ENCODE results near the gene KCNMA1.

Gene KCNMA1

DNA sequence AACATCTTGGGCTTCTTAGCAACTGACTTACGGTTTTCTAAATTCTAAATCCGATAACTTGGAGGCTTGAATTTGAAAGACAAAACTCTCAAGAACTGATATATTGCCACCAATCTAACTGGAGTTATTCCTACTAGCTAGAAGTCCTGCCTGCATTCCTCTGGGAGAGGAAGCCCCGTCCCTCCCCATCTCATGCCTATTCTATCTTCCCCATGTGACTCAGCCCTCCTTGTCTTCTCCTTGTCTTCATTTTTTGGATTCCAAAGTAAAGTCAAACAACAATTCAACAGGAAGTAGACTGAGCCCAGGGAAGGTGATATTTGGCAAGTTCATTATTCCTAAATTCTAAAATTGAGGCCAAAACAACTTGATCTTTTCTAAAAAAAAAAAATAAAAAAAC, 587.7 kb downstream of the KCNMA1 start:
- no peak for DNase-seq

DNA sequence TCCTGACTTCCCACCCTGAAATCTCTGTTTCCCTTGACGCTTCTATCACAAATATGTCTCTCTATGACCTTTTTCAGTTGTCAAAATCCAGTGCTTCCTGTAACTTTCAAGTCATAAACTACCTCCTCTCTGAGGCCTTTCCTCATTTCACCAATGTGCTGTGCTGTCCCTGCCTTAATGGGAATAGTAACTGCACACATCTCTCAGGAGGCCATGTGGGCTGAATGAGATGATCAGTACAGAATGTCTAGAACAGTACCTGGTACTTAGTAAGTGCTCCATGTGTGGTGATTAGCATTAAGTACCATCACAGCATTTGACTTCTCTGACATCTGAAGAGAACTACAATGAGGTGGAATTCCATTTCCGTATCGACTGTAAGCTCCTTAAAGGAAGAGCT, 588.5 kb downstream of the KCNMA1 start:
- DNase-seq = no peak

DNA sequence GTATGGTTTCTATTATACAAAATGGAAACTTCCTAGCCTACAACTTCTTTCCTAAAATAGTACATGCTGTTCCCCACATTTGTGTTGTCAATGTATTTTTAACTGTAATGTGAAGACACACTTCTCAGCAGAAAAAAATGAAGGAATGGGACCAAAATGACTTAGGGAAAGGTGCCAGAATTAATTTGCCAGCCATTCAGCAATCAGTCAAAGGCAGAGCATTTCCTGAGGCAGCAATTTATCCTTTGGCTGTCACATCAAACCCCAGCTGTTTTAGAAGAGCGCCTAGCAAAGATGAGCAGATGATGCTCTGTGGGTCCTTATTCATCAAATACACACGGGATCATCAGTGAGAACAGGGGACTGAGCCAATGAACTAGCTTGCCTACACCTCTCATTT, 592.5 kb downstream of the KCNMA1 start:
- no peak for DNase-seq

DNA sequence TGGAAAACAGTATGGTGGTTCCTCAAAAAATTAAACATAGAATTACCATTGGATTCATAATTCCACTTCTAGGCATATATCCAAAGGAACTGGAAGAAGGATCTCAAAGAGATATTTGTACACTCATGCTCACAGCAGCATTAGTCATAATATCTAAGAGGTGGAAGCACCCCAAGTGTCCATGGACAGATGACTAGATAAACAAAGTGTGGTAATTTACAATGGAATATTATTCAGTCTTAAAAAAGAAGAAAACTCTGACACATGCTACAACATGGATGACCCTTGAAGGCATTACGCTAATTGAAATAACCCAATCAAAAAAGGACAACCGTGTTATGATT, 594.2 kb downstream of the KCNMA1 start:
- no peak for DNase-seq

DNA sequence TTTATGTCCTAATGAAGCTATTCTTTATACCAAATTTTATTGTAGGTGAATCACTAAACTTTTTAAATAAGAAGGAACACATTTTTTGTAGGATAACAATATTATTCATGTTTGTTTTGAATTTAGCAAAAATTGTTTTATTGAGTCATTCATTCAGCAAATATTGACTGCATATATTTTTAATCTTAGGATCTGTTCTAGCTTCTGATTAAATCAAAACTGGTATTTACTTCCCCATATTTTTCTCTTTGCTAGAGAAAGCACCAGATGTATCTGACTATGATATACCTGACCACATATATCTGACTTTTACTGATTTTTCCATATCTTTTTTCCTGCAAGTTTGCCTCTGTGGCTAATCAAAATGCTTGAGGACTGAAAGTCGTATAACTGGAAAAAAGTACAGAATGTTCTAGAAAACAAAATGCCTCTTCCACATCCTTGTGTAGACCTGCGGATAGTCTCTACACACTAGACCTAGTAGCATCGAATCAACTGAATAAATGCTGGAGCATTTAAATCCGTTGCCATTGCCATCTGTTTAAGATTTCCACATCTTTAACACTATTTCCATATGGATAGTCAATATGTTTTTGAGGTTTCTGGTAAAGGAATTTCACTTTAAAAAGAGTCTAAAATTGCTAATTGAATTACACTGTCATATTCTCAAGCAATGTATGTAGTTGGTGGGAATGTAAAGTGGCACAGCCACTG, 594.7 kb downstream of the KCNMA1 start:
- no peak for DNase-seq

DNA sequence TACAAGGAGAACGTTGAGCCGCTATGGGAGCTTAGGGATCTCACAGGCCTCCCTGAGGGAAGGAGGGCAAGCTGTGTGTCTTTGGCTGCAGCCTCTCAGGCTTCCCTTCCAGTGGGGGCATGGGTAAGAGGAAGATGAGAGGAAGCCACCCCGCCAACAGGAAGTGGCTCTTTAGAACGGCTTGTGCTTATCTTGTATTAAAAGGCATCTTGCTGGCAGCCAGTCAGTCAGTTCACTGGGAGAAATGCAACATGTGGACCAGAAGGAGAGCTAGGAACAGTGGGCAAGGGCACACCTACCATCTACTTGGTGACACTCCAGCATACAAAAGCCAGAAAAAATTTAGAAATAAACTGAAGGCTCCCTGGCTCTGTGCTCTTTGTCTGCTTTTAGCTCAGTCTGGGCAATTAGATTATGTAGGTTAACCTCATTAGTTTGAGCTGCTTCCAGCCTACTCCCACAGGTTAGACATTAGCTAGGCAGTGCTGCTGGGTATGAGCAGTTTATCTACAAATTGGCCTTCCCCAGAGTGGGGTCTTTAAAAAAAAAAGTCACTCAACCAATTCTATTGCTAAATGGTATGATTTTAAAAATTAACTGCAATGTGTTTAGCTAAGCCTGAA, 595.9 kb downstream of the KCNMA1 start:
- DNase-seq = no peak

DNA sequence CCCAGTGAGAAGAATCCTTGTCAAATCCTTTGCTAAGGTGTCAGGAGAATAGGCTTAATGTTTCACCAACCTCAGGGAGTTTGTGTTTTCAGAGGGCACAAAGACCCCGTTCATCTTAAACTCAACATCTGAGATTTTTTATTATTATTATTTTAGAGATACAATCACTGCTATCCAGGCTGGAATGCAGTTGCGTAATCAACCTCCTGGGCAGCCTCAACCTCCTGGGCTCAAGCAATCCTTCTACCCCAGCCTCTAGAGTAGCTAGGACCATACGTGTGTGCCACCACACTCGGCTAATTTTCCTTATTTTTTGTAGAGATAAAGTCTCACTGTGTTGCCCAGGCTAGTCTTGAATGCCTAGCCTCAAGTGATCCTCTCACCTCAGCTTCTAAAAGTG, 599.2 kb downstream of the KCNMA1 start:
- DNase-seq = no peak

DNA sequence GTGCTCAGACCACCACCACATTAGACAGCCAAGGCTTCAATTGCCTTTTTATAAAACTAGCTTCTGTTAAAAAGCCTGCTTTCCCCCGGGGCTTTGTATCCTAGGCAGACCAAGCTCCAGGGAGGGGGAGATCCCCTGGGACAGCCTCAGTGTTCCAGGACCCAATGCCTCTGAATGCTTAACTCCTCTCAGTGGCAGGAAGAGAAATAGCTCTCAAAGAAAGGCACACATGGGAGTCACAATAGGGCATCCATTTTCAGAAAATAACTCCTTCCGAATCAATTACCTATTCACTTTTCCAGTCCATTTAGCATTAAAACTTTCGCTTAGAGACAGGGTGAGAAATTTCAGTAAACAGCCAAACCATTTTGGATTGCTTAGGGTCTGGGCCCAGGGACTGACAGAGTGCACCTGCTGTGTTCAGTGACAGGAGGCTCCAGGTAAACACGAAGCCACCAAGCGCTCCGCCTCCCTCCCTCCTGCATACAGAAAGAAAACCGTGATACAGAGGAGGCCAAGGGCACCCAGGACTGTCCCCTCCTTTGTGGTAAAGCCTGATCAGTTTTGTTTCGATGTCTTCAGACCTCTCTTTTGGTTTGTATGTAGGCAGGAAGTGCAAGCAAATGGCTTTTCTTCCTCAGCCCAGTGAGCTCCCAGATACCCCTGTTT, 599.7 kb downstream of the KCNMA1 start:
- DNase-seq = no peak

DNA sequence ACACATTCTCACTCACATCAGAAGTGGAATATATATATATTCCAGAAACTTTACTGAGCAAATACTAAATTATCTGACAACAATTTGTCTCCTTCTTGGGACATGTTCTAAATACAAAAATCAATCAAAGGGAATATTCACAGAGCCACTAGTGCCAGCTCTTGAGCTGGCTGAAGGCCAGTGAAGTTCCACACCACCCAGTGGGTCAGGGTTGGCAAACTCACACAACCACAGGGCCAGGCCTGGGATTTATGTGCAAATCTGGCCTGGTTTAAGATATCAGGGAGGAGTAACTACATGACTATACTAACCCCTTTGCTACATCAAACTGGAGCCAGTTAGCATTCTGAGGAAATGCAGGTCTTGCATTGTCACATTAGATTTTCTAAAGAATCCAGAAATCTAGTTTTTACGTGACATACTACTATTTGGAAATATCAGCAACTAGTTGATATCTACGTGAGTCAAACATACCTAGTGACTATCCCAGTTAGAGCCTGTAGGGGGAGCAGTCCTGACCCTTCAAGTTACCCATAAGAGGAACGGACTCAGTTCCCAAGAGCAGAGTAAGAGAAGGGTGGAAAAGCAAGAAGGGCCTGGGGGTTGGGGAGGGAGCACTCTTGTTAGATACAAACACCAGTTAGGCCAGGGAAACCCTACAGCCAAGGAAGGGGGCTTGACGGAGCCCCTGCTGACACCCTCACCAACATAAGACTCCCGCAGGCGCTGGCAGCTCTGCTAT, 600.4 kb downstream of the KCNMA1 start:
- no peak for DNase-seq

DNA sequence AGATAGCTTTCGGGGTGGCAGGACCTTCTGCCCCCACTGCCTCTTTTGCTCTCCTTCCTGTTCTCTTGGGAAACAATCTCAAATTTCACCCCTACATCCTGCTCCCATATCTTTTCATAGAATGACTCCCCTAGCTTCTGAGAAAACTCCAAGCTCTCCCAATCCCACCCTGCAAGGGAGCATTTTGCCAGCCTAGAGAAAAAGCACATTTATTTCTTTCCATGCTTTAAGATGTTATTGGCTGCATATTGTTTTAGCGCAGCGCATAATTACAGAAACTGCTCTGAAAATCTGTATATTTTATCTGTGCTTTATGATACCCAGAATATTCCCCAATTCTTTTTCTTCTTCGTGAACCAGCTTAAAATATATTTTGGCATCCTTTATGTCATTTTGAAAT, 601.3 kb downstream of the KCNMA1 start:
- no peak for DNase-seq

DNA sequence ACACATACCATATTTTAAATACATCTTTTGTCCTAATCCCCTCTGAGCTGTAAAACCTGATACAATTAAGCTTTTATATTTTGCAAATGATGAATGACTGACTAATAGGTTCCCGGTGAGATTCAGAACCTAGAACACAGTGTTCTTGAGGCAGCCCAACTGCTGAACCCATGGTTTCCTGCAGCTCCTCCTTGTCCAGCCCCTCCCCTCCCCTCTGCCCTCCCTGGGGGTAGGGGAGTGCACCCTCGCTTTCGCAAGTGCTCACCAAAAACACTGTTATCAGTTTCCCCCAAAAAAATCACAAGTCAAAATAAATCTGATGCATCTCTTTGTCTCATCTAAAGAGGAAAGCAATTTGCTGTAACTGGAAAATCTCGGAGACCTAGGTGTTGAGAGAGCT, 602.8 kb downstream of the KCNMA1 start:
- no peak for DNase-seq

DNA sequence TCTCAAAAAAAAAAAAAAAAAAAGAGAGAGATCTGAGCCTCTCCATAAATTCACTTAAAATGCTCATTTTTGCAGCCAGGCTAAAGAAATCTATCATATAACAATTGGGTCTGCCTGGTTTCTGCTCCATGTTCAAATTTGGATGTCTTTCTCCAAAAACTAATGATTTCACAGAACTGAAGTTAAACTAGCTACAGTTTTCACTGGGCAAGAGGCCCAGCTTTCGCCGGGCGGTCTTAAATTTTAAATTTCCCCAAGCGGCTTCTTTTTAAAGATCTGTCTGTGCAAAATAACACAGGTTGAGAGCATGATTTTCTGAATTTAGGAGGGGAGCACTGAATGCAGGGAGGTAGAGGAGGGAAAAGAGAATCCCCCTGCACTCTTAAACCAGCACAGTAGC, 603.4 kb downstream of the KCNMA1 start:
- no peak for DNase-seq

DNA sequence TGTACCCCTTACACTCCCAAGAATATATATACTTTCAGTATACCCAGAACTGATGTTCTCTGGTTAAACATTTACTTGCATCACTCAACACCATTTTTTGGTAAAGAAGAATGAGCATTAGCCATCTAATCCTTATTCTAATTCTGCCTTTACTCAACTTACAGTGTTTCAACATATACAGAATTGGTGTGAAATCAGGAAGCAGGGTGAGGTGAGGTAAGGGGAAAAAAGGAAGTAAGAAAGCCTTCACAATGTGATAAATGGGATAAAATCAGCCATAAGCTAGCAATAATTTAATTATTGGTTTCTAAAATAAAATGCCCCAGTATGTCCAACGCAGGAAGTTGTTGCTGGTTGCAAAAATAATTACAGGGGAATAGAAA, 605.4 kb downstream of the KCNMA1 start:
- no peak for DNase-seq

DNA sequence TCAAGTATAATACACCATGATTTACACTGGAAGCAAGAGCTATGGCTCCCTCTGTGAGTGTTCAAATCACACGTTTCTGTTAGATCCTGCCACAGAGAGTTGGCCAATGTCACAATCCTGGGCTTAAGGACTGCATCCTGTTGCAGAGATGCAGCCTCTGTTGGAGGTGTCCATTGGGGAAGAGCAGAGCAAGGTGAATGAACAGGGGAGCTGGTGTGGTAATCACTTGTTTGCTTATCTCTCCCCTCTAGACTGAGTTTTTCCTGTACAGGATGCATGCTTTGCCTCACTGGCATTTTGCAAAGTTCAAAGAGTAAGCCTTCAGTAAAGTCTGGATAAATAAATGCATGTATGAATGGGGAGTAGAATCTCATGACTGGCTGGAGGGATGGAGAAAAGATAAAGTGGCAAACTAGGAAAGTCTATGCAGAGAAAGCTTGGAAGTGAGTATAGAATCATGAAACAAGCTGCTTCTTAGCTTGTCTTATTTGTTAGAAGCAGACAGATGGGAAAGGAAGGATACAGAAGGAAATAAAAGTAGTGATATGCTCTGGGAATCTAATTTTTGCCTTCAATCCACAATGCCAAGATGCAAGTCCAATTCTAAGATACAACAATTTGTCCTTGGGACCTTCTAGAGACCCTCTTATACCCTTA, 605.9 kb downstream of the KCNMA1 start:
- no peak for DNase-seq

DNA sequence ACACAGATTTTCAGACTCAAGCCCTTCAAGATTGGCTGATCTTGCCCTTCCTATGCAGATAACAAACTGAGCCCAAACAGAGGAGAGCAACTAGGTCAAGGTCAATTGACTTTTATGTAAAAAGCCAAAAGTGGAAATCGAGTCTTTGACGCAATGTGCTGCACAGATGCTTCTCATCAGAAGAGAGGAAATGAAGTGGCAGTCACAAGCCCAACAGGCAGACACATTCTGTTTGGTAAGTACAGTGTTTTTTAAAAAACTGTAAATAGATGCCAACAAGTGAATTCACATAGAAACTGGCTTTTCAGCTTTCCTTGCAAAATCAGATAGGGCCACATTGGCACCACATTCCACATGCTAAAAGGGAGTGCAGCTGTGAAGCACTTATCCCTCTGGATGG, 606.6 kb downstream of the KCNMA1 start:
- no peak for DNase-seq

DNA sequence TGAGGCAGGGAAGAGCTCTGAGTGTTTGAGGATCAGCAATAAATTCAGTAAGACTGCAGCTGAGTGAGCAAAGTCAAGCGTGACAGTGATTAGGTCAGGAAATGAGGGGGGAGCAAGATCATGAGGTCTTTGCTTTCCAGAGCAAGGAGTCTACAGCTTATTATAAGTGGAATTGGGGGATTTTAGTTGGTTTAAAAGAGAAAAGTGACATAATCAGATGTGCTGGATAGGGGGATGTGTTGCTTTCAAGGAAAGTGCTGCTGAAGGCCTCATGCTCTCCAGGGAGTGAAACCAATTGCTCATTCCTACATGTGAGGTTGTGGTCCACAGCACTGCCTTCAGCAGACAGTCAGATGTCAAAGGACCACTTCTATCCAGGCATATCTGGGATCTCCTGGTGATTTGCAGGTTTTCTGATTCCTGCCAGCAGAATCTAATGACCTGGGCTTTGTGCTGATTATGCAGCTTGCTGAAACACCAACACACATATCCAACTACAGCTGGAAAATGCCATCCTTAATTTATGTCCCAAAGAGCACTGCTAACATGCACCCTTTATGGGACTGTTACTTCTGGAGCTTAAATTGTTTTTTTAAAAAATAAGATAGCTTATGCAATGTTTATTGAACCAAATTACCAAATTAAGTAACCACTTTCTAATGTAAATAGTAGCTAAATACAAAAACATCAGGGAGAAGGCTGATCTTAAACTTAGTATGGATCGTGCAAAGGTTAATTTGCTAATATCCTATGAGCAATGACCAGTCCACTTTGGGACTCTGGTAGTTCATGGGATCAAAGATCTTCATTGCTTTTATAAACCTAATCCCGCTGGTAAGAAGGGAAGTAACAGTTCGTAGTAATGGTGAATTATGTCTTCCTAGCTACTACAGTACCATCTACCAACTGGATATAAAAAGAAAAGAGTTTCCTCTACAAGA, 607.6 kb downstream of the KCNMA1 start:
- DNase-seq = no peak

DNA sequence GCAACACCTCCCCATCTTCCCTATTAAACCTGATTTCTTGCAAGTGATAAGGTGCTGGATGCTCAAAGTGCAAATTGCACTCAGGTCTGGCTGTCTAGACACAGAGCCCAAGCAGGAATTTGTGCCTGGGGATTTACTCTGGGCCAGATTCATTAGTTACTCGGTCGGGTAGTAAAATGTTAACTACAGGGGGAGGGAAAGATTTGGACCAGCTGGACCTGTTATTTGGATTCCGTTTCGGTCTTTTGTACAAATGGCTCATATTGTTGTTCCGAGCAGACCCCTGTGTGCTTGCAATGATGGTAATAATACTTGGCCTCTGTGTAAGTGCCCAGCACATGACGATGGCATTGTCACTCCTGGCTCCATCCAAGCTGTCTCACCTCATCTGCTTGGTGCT, 609.6 kb downstream of the KCNMA1 start:
- no peak for DNase-seq

DNA sequence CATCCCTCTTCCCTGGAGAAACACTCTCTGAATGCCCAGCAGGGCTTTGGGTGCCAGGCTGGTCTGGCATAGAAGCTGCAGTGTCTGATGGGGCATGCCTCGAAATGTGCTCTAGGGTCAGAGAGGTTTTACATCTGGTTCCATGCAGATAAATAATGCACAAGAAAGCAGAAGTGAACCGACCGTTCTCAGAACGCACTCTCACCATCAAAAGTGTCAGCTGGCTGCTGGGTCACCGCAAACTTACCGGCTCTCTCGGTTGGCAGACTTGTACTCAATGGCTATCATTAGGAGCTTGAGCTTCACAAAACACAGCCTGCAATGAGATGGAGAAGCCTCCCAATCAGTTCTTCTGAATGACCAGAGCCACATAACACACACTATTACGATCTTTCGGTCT, 610.0 kb downstream of the KCNMA1 start:
- DNase-seq = no peak

DNA sequence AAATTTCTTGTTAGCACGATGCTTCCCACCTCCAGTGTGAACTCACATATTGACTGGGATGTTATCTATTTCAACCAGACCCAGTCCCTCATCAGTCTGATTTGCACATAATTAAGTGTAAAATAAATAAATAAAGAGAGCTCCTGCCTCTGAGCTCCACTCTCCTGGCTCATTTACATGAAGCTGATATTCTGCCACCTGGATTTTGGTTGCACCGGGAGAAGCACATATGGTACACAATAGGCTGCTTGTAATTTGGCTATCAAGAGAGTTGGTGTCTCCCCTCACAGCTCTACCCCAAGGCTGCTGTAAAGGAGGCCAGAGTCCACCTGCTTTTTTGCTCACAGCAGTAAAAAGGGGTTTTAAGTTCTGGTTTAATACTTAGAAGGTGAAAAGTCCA, 610.5 kb downstream of the KCNMA1 start:
- DNase-seq = no peak

DNA sequence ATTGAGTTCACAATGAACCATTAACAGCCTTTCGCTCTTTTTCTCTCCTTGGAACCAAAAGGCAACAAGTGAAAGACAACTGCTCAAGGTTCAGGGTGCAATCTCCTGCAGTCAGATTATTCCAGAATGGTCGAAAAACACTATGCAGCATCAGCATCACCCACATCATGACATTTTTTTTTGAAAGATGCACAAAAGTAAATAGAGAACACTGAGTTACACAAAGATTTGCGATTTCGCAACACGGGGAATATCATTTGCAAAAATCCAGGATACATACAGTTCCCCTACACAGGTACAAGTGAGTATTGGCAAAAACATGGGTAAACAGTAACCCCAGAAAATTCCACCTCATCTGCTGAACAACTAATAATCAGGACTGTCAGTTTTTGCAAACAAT, 611.5 kb downstream of the KCNMA1 start:
- DNase-seq = no peak

DNA sequence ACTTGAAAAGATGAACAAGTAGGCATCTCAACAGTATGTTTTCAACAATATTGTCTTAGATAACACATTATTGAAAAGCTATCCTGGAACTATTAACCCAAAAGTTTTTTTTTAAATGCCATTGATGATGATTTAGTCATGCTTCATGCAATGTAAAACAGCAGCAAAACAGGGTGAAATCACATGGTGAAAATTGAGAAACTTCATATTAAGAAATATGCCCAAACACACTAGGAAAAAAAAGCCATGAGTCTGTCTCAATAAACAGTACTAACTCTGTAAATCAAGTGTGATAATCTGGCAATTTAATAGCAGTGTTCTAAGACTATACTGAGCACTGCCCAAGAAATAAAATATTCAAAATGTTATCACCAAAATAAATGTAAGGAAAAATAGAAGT, 613.1 kb downstream of the KCNMA1 start:
- DNase-seq = no peak

DNA sequence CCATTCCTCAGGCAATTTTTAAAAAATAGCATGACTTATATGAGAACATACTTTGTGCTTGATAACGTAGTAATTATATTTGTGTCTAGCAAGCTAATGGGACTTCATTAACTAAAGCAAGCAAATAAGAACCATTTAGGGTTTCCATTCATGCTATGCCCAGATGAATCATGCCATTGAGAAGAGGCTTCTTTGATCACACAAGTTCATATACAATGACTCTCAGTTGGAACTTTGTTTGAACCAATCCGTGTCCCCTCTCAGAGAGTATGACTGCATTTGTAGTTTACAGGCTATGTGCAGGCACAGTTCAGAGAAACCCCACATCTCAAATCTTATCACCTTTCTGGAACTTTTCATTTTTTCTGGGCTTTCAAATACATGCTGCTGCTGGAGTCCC, 614.2 kb downstream of the KCNMA1 start:
- no peak for DNase-seq

Data from activated T-cell treated with anti-CD3 and anti-CD28 coated beads for 4 hours (primary cell).